ENCODE measurements around the gene DMRTB1.

Gene DMRTB1

GRCh38 chr1:53438427-53439336, 20.5 kb upstream of the DMRTB1 start:
- no peak for DNase-seq

- no peak for DNase-seq
These were observed 19.6 kb upstream of the DMRTB1 start for GRCh38 chr1:53439337-53440207.

- no peak for DNase-seq
These were observed 18.6 kb upstream of the DMRTB1 start for GRCh38 chr1:53440633-53441032.

- no peak for DNase-seq
These were observed 16.9 kb upstream of the DMRTB1 start for GRCh38 chr1:53442299-53442698.

- DNase-seq, result no peak
These were observed 13.1 kb upstream of the DMRTB1 start for GRCh38 chr1:53446051-53446450.

GRCh38 chr1:53447413-53447812, 11.8 kb upstream of the DMRTB1 start:
- no peak for DNase-seq

GRCh38 chr1:53448241-53448841, 10.9 kb upstream of the DMRTB1 start:
- no peak for DNase-seq

- DNase-seq, result no peak
These were observed 10.2 kb upstream of the DMRTB1 start for GRCh38 chr1:53449021-53449420.

- DNase-seq, result no peak
These were observed 9.5 kb upstream of the DMRTB1 start for GRCh38 chr1:53449693-53450092.

GRCh38 chr1:53450225-53450624, 9.0 kb upstream of the DMRTB1 start:
- DNase-seq, result no peak

- DNase-seq, result no peak
These were observed 5.2 kb upstream of the DMRTB1 start for GRCh38 chr1:53454019-53454418.

- DNase-seq, result no peak
These were observed 3.7 kb upstream of the DMRTB1 start for GRCh38 chr1:53455364-53455991.

- DNase-seq, result no peak
These were observed 565 bp upstream of the DMRTB1 start for GRCh38 chr1:53458634-53459033.

GRCh38 chr1:53460211-53460634, 1.0 kb downstream of the DMRTB1 start:
- no peak for DNase-seq

GRCh38 chr1:53460666-53461322, 1.6 kb downstream of the DMRTB1 start:
- DNase-seq, result no peak

GRCh38 chr1:53461323-53462044, 2.3 kb downstream of the DMRTB1 start:
- no peak for DNase-seq

GRCh38 chr1:53462193-53462592, 3.0 kb downstream of the DMRTB1 start:
- DNase-seq, result no peak

GRCh38 chr1:53462769-53463501, 3.7 kb downstream of the DMRTB1 start:
- no peak for DNase-seq

- DNase-seq, result no peak
These were observed 5.0 kb downstream of the DMRTB1 start for GRCh38 chr1:53463961-53464899.

Measured in CD4-positive, alpha-beta T cell treated with Interferon alpha-2 for 1 hour (primary cell).